GM12878 (cell line): Measurements from ENCODE around the gene NTN3. TPM values are rescaled to one million over a fixed set of nuclear protein-coding genes. Genes with fewer than 3 reads are reported as not detected.

Experiments used
- ATAC-seq: fragments of 200-7000 bp; cut with Tn5 transposase; 3 replicates; pipeline ENCODE4 v1.9.1; 2020; ENCODE audit warnings: mild to moderate bottlenecking, moderate library complexity
- BruUV-seq: library from RNA; stranded (reverse); fragments of 400-500 nt; replicated peaks from 2 replicates; lab custom pipeline; 2021; lab: Mats Ljungman, UMichigan
- CTCF ChIA-PET: fragments of 300-600 bp; sonication (Branson Sonifier 250); formaldehyde crosslinking; extraction: SDS; loops from one replicate; lab custom pipeline; 2021; ENCODE audit warnings: inconsistent platforms; lab: Yijun Ruan, JAX
- POLR2A ChIA-PET: fragments of 350-600 bp; formaldehyde crosslinking; extraction: SDS; loops from one replicate; lab custom pipeline; 2021; ENCODE audit warnings: inconsistent platforms; lab: Charles Lee
- RAD21 ChIA-PET: fragments of 300-600 bp; sonication (Branson Sonifier 250); formaldehyde crosslinking; loops from one replicate; lab custom pipeline; 2023; ENCODE audit warnings: antibody characterized with exemption; ENCODE audit not compliant: unreplicated experiment; lab: Charles Lee
- SMC1A ChIA-PET: fragments of 300-600 bp; sonication (Branson Sonifier 250); formaldehyde crosslinking; loops from one replicate; lab custom pipeline; 2023; ENCODE audit not compliant: unreplicated experiment, uncharacterized antibody; lab: Charles Lee
- DNase-seq: peaks from one replicate; pipeline ENCODE4 v3.0.0-alpha.2; 2011; ENCODE audit warnings: low read depth, low spot score
- FAIRE-seq: peaks from 3 replicates; lab custom pipeline; 2011; peaks lifted over from hg19 to GRCh38; lab: Jason Lieb, UNC
- H2AFZ ChIP-seq: 2 replicates; pipeline ENCODE4 v1.6.0; 2011; ENCODE audit warnings: low read depth, low read length, control low read depth; ENCODE audit not compliant: control insufficient read depth
- H3K27ac ChIP-seq: 2 replicates; pipeline ENCODE4 v1.5.1; 2011; ENCODE audit warnings: control low read depth; ENCODE audit not compliant: control insufficient read depth, insufficient read depth
- H3K27me3 ChIP-seq, 2 experiments: replicated peaks in 1 of 2; 2 replicates each; pipeline versions ENCODE4 v1.6.0 to v1.6.1; 2011; ENCODE audit warnings: low read length in 1 of 2; ENCODE audit not compliant: control insufficient read depth in 2 of 2, insufficient read depth in 2 of 2
- H3K36me3 ChIP-seq, 2 experiments: 2 replicates each; pipeline ENCODE4 v1.5.1; 2011; ENCODE audit warnings: low read length in 1 of 2; ENCODE audit not compliant: control insufficient read depth in 2 of 2, insufficient read depth in 2 of 2
- H3K4me1 ChIP-seq: 2 replicates; pipeline ENCODE4 v1.6.1; 2011; ENCODE audit warnings: mild to moderate bottlenecking, low read length, moderate library complexity, mixed read lengths; ENCODE audit not compliant: control insufficient read depth, insufficient read depth
- H3K4me2 ChIP-seq: 2 replicates; pipeline ENCODE4 v1.6.0; 2011; ENCODE audit warnings: control low read depth; ENCODE audit not compliant: control insufficient read depth, insufficient read depth
- H3K4me3 ChIP-seq: fragments of 200-600 bp; sonication (generic); 2 replicates; pipeline ENCODE4 v1.5.1; 2016
- H3K79me2 ChIP-seq: 2 replicates; pipeline ENCODE4 v1.6.0; 2011; ENCODE audit warnings: low read length; ENCODE audit not compliant: control insufficient read depth, insufficient read depth
- H3K9ac ChIP-seq: 2 replicates; pipeline ENCODE4 v1.8.0; 2011; ENCODE audit warnings: low read length, control low read depth, mixed read lengths; ENCODE audit not compliant: control insufficient read depth, insufficient read depth
- H3K9me3 ChIP-seq: replicated peaks from 3 replicates; pipeline ENCODE4 v1.5.1; 2011; ENCODE audit warnings: mild to moderate bottlenecking, low read length; ENCODE audit not compliant: control insufficient read depth, insufficient read depth
- H4K20me1 ChIP-seq: 2 replicates; pipeline ENCODE4 v1.6.0; 2011; ENCODE audit not compliant: control insufficient read depth, insufficient read depth
- BACH1 ChIP-seq: fragments of 450-650 bp; IDR thresholded peaks from 2 replicates; pipeline ENCODE4 v1.6.1; 2017; ENCODE audit warnings: mild to moderate bottlenecking, borderline replicate concordance
- CBX3 ChIP-seq: fragments of 200-600 bp; sonication (generic); IDR thresholded peaks from 2 replicates; pipeline ENCODE4 v1.6.1; 2016; ENCODE audit warnings: low read depth, borderline replicate concordance
- HDAC2 ChIP-seq: fragments of 200-600 bp; sonication (generic); IDR thresholded peaks from 2 replicates; pipeline ENCODE4 v1.6.1; 2017
- IKZF2 ChIP-seq, 2 experiments: fragments of 450-650 bp; IDR thresholded peaks; 2 replicates each; pipeline ENCODE4 v1.6.1; 2017; ENCODE audit warnings: mild to moderate bottlenecking in 2 of 2, moderate library complexity in 2 of 2
- JUND ChIP-seq: IDR thresholded peaks from 2 replicates; pipeline ENCODE4 v1.6.1; 2012; ENCODE audit warnings: low read depth, mild to moderate bottlenecking, low read length, improper control_type of control experiment, moderate library complexity
- MXI1 ChIP-seq: fragments of 150-350 bp; IDR thresholded peaks from 2 replicates; pipeline ENCODE4 v1.6.1; 2011; ENCODE audit warnings: low read depth, mild to moderate bottlenecking, inconsistent platforms, low read length, improper control_type of control experiment
- NBN ChIP-seq: fragments of 450-650 bp; IDR thresholded peaks from 2 replicates; pipeline ENCODE4 v1.6.1; 2016
- NFYB ChIP-seq: IDR thresholded peaks from 2 replicates; pipeline ENCODE4 v1.6.1; 2011; ENCODE audit warnings: low read depth, mild to moderate bottlenecking, low read length, improper control_type of control experiment, moderate library complexity; ENCODE audit not compliant: insufficient read depth
- NRF1 ChIP-seq: conservative IDR thresholded peaks from 2 replicates; pipeline ENCODE4 v1.6.1; 2011; ENCODE audit warnings: mild to moderate bottlenecking, low read depth, low read length, improper control_type of control experiment
- RAD51 ChIP-seq: fragments of 450-650 bp; IDR thresholded peaks from 2 replicates; pipeline ENCODE4 v1.6.1; 2016; ENCODE audit warnings: moderate library complexity, mild to moderate bottlenecking, inconsistent platforms
- SIN3A ChIP-seq: IDR thresholded peaks from 2 replicates; pipeline ENCODE4 v1.6.1; 2012; ENCODE audit warnings: low read depth, low read length, improper control_type of control experiment
- STAT3 ChIP-seq: IDR thresholded peaks from 2 replicates; pipeline ENCODE4 v1.6.1; 2011; ENCODE audit warnings: low read depth, low read length, improper control_type of control experiment
- TBL1XR1 ChIP-seq: IDR thresholded peaks from 2 replicates; pipeline ENCODE4 v1.6.1; 2012; ENCODE audit warnings: low read depth, low read length, improper control_type of control experiment
- TCF7 ChIP-seq: IDR thresholded peaks from 2 replicates; pipeline ENCODE4 v1.6.1; 2014; ENCODE audit warnings: antibody characterized with exemption, borderline replicate concordance
- ZBED1 ChIP-seq: IDR thresholded peaks from 2 replicates; pipeline ENCODE4 v1.6.1; 2016; ENCODE audit warnings: borderline replicate concordance
- ZNF24 ChIP-seq: fragments of 450-650 bp; IDR thresholded peaks from 2 replicates; pipeline ENCODE4 v1.6.1; 2017; ENCODE audit warnings: antibody characterized with exemption, mild to moderate bottlenecking
- ZNF384 ChIP-seq: IDR thresholded peaks from 2 replicates; pipeline ENCODE4 v1.6.1; 2012; ENCODE audit warnings: low read depth, mild to moderate bottlenecking, low read length, improper control_type of control experiment, borderline replicate concordance
- ZNF622 ChIP-seq: fragments of 450-650 bp; IDR thresholded peaks from 2 replicates; pipeline ENCODE4 v1.6.1; 2017; ENCODE audit warnings: mild to moderate bottlenecking, inconsistent platforms
- WGBS: methylation state at CpG from one replicate; pipeline ENCODE4 v1.1.6; 2016; ENCODE audit warnings: low lambda C conversion rate; ENCODE audit not compliant: insufficient replicate concordance, insufficient coverage; ENCODE audit errors: missing lambda C conversion rate; 5-methylcytosine and 5-hydroxymethylcytosine counted together
- in situ Hi-C: fragments of 300-500 bp; cut with MboI; formaldehyde crosslinking; loops from 9 replicates; pipeline ENCODE4 v1.14.3; 2018; ENCODE audit warnings: mixed read lengths
- intact Hi-C: fragments of 100-400 bp; cut with micrococcal nuclease; formaldehyde crosslinking; loops from one replicate; pipeline ENCODE4 v1.14.2; 2022; ENCODE audit not compliant: unreplicated experiment
- polyA plus RNA-seq, 11 experiments: library from polyadenylated mRNA; depleted of rRNA in 4 of 11; unstranded in 6 of 11; stranded (reverse) in 5 of 11; fragments of >200 nt; fragmentation: Nextera tagmentation in 4 of 11; fragmentation: Illumina TruSeq in 1 of 11; extraction: Ambion mirVana in 4 of 11; extraction: Trizol in 1 of 11; gene quantifications; 1 replicate in 1 of 11; 2 replicates in 10 of 11; pipeline versions ENCODE4 v1.2.1 to v1.2.3, GENCODE V29; 2011 to 2016; ENCODE audit warnings: inconsistent platforms in 2 of 11, missing spikeins in 2 of 11, low read depth in 1 of 11
- total RNA-seq, 4 experiments: library from RNA; depleted of rRNA in 3 of 4; stranded (reverse); fragments of >200 nt in 3 of 4; fragmentation: Illumina TruSeq in 1 of 4; extraction: Trizol in 1 of 4; gene quantifications; 2 replicates each; pipeline versions ENCODE4 v1.2.1 to v1.2.3, GENCODE V29; 2013 to 2021
- TF ChIP-seq, protein P1 (sequence below): IDR thresholded peaks from 2 replicates; pipeline ENCODE4 v1.6.1; 2011; ENCODE audit warnings: low read depth, low read length, improper control_type of control experiment, borderline replicate concordance
- TF ChIP-seq, protein P2 (sequence below): fragments of 150-350 bp; IDR thresholded peaks from 2 replicates; pipeline ENCODE4 v1.6.1; 2014; ENCODE audit warnings: mild to moderate bottlenecking, low read depth, low read length
- TF ChIP-seq, protein P3 (sequence below): fragments of 450-650 bp; IDR thresholded peaks from 2 replicates; pipeline ENCODE4 v1.6.1; 2014; ENCODE audit warnings: mild to moderate bottlenecking
- TF ChIP-seq, protein P4 (sequence below): IDR thresholded peaks from 2 replicates; pipeline ENCODE4 v1.6.1; 2011; ENCODE audit warnings: low read depth, mild to moderate bottlenecking, low read length, moderate library complexity, borderline replicate concordance; ENCODE audit errors: extremely low read depth

Gene NTN3
- total and polyA plus RNA-seq, 10 of the 15 experiments (the other 5 are each of a cell fraction or from before 2014, with no cell fraction given): 0.04 TPM; not detected in 9

DNA sequence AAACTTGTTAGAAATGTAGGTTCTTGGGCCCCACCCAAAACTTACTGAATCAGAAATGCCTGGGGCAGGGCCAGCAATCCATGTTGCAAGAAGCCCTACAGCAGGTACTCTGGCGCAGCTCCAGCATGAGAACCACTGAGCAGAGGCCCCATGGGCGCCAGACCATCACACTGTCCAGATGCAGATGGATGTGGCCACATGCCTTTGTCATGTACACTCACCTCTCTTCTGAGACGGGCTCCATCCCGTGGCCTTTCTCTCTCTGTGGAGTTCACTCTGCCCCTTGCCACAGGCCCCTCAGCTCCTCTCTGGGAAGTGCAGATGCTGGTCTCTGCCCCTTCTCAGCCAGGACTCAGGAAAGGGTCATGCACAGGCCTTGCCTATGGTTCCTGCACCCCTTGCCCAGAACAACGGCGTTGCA, 44.1 kb upstream of the NTN3 start (continued):
- TF ChIP-seq, protein P1, sequence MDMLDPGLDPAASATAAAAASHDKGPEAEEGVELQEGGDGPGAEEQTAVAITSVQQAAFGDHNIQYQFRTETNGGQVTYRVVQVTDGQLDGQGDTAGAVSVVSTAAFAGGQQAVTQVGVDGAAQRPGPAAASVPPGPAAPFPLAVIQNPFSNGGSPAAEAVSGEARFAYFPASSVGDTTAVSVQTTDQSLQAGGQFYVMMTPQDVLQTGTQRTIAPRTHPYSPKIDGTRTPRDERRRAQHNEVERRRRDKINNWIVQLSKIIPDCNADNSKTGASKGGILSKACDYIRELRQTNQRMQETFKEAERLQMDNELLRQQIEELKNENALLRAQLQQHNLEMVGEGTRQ: no peak
- TF ChIP-seq TBL1XR1 (no peak), MXI1 (no peak), SIN3A (no peak)

DNA sequence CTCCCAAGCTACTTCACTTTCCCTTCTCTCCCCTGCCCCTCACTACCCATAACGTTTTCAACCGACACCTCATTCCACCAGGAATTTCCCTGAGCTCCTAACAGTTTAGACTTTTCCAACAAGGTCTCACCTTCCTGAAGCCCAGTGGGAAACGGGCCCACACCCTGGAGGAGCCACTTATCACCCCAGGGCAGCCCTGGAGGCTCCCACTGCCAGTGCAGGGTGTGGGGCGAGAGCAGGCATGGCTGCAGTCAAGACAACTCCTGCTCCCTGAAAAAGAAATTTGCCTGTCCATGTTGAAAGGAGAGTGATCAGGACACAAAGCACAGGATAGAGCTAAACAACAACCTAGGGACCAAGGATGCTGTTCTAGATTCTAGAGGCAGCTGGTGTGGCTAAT, 43.6 kb upstream of the NTN3 start:
- ChIA-PET CTCF (interaction anchor here (0.7 to 4.2 kb wide), 6 partner anchors 9 to 175 kb away, joined by 3 to 20 read pairs (median 6); partner anchors contain the start of gene ECI1), POLR2A (interaction anchor here (0.9 to 1.5 kb wide), 3 partner anchors 14 to 59 kb away, joined by 3 read pairs; no protein-coding TSS in a partner anchor), RAD21 (no interaction called here), SMC1A (interaction anchor here (0.8 kb wide), 1 partner anchor 10 kb away, joined by 3 read pairs; no protein-coding TSS in a partner anchor)
- no peak overlapping the region for H3K9ac ChIP-seq
- in situ Hi-C loops: no loop called here
- DNase-seq: no peak
- peaks cover 25% of the 10 kb centered on the region for H3K79me2 ChIP-seq
- intact Hi-C loops: no loop called here
- no peak overlapping the region for H3K27ac ChIP-seq
- WGBS: 66% methylated on average over 4 of the region's 4 CpGs
- H3K9me3 ChIP-seq: no peaks in the 10 kb centered on the region
- no peak overlapping the region for H2AFZ ChIP-seq
- no TSS peak for BruUV-seq
- peak overlapping the region; percentile 62; the same call in 1 of the 2 replicates for H3K4me2 ChIP-seq
- H3K4me1 ChIP-seq: peaks cover 6% of the 10 kb centered on the region
- no peaks in the 10 kb centered on the region for H4K20me1 ChIP-seq
- no peak for FAIRE-seq
- H3K27me3 ChIP-seq: no peaks in the 10 kb centered on the region
- ATAC-seq: no peak
- H3K36me3 ChIP-seq: peaks cover 3 to 4% of the 10 kb centered on the region in 2 experiments; a peak in 3 of 4 replicates
- H3K4me3 ChIP-seq: no peak overlapping the region
- TF ChIP-seq, protein P2, sequence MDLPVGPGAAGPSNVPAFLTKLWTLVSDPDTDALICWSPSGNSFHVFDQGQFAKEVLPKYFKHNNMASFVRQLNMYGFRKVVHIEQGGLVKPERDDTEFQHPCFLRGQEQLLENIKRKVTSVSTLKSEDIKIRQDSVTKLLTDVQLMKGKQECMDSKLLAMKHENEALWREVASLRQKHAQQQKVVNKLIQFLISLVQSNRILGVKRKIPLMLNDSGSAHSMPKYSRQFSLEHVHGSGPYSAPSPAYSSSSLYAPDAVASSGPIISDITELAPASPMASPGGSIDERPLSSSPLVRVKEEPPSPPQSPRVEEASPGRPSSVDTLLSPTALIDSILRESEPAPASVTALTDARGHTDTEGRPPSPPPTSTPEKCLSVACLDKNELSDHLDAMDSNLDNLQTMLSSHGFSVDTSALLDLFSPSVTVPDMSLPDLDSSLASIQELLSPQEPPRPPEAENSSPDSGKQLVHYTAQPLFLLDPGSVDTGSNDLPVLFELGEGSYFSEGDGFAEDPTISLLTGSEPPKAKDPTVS: no peak
- TF ChIP-seq NRF1 (no peak), NFYB (no peak), IKZF2 (IDR thresholded peaks at IDR 0.05) (no peak), RAD51 (no peak), ZNF24 (no peak), ZNF384 (no peak), JUND (no peak), TCF7 (no peak), ZNF622 (no peak), BACH1 (no peak), CBX3 (no peak), NBN (no peak), STAT3 (no peak), TBL1XR1 (no peak), HDAC2 (no peak), ZBED1 (no peak)
- TF ChIP-seq, protein P3, sequence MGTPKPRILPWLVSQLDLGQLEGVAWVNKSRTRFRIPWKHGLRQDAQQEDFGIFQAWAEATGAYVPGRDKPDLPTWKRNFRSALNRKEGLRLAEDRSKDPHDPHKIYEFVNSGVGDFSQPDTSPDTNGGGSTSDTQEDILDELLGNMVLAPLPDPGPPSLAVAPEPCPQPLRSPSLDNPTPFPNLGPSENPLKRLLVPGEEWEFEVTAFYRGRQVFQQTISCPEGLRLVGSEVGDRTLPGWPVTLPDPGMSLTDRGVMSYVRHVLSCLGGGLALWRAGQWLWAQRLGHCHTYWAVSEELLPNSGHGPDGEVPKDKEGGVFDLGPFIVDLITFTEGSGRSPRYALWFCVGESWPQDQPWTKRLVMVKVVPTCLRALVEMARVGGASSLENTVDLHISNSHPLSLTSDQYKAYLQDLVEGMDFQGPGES: no peak
- TF ChIP-seq, protein P4, sequence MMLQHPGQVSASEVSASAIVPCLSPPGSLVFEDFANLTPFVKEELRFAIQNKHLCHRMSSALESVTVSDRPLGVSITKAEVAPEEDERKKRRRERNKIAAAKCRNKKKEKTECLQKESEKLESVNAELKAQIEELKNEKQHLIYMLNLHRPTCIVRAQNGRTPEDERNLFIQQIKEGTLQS: no peak
